ENCODE results near the gene HSPB6.

Gene HSPB6, protein sequence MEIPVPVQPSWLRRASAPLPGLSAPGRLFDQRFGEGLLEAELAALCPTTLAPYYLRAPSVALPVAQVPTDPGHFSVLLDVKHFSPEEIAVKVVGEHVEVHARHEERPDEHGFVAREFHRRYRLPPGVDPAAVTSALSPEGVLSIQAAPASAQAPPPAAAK
- long read RNA-seq, partial matches to known transcripts = 0 of 1 reads
- long read RNA-seq, other reads (novel, unspliced or antisense) = 1 of 1 reads

DNA sequence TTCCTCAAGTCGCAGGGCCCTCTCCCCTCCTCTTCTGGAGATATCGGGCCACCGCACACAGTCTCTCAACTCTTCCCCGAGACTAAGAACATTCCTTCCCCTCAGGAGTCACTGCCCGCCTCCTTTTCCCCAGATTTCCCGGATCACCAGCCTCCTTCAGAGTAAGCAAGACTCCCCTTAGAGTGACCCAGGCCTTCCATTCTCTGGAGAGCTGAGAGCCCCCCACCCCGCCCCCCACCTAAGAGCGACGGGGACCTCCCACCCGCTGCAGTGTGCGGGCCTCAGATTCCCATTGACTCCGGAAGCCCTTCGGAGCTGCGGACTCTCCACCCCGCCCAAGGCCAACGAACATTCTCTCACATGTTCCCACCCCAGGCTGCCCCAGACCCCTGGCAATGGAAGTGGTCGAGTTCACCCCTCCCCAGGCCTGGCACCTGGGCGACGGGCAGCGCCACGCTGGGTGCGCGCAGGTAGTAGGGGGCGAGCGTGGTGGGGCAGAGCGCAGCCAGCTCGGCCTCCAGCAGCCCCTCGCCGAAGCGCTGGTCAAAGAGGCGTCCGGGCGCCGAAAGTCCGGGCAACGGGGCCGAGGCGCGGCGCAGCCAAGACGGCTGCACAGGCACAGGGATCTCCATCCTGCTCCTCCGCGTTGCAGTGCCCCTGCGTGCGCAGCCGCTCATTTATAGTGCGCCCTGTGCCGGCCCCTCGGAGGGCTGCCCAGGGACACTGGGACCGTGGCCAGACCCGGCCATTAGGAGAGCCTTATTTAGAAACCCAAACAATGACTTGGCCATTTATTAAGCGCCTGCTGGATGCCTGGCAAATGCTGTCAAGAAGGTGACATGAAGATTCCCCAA is at the start of gene HSPB6:
TSS of gene HSPB6 (minus strand) at position 653 of the 854 bp plus-strand sequence. CDS start at position 632, 21 bp downstream.
- no peaks in the 10 kb centered on the region for H3K27me3 ChIP-seq (ENCODE audit: insufficient read depth, poor library complexity, severe bottlenecking)
- no peak for DNase-seq (ENCODE audit: low read depth in 1 of 2, low spot score in 1 of 2)
- peak within 1 kb of the TSS; percentile 48 for H3K4me3 ChIP-seq (replicated peaks; ENCODE audit: insufficient read depth, low read length)
- peak within 1 kb of the TSS; percentile 96 for H3K27ac ChIP-seq (replicated peaks)
- TF ChIP-seq, protein P1, sequence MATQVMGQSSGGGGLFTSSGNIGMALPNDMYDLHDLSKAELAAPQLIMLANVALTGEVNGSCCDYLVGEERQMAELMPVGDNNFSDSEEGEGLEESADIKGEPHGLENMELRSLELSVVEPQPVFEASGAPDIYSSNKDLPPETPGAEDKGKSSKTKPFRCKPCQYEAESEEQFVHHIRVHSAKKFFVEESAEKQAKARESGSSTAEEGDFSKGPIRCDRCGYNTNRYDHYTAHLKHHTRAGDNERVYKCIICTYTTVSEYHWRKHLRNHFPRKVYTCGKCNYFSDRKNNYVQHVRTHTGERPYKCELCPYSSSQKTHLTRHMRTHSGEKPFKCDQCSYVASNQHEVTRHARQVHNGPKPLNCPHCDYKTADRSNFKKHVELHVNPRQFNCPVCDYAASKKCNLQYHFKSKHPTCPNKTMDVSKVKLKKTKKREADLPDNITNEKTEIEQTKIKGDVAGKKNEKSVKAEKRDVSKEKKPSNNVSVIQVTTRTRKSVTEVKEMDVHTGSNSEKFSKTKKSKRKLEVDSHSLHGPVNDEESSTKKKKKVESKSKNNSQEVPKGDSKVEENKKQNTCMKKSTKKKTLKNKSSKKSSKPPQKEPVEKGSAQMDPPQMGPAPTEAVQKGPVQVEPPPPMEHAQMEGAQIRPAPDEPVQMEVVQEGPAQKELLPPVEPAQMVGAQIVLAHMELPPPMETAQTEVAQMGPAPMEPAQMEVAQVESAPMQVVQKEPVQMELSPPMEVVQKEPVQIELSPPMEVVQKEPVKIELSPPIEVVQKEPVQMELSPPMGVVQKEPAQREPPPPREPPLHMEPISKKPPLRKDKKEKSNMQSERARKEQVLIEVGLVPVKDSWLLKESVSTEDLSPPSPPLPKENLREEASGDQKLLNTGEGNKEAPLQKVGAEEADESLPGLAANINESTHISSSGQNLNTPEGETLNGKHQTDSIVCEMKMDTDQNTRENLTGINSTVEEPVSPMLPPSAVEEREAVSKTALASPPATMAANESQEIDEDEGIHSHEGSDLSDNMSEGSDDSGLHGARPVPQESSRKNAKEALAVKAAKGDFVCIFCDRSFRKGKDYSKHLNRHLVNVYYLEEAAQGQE (IDR thresholded peaks at IDR 0.05; ENCODE audit: insufficient replicate concordance, low read depth) = no peak
- TF ChIP-seq GABPA (IDR thresholded peaks at IDR 0.05; ENCODE audit: low read depth) (no peak), SPI1 (IDR thresholded peaks at IDR 0.05; ENCODE audit: borderline replicate concordance, low read depth) (no peak), POLR2AphosphoS5 (IDR thresholded peaks at IDR 0.05; ENCODE audit: low read depth) (no peak)
- TF ChIP-seq, protein P2, sequence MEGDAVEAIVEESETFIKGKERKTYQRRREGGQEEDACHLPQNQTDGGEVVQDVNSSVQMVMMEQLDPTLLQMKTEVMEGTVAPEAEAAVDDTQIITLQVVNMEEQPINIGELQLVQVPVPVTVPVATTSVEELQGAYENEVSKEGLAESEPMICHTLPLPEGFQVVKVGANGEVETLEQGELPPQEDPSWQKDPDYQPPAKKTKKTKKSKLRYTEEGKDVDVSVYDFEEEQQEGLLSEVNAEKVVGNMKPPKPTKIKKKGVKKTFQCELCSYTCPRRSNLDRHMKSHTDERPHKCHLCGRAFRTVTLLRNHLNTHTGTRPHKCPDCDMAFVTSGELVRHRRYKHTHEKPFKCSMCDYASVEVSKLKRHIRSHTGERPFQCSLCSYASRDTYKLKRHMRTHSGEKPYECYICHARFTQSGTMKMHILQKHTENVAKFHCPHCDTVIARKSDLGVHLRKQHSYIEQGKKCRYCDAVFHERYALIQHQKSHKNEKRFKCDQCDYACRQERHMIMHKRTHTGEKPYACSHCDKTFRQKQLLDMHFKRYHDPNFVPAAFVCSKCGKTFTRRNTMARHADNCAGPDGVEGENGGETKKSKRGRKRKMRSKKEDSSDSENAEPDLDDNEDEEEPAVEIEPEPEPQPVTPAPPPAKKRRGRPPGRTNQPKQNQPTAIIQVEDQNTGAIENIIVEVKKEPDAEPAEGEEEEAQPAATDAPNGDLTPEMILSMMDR (IDR thresholded peaks at IDR 0.05; ENCODE audit: insufficient read depth, low read length) = no peak

GRCh38 chr19:35806597-35806996 is 49.8 kb upstream of the HSPB6 start:
- H3K27ac ChIP-seq (replicated peaks) = no peak overlapping the region

GRCh38 chr19:35805526-35806102 is 48.8 kb upstream of the HSPB6 start:
- H3K27ac ChIP-seq (replicated peaks) = no peak overlapping the region

More at GRCh38 chr19:35806597-35806996, 49.8 kb upstream of the HSPB6 start:
- TF ChIP-seq, protein P2 (IDR thresholded peaks at IDR 0.05; ENCODE audit: insufficient read depth, low read length) = no peak
- TF ChIP-seq POLR2AphosphoS5 (IDR thresholded peaks at IDR 0.05; ENCODE audit: low read depth) (no peak), SPI1 (IDR thresholded peaks at IDR 0.05; ENCODE audit: borderline replicate concordance, low read depth) (no peak), GABPA (IDR thresholded peaks at IDR 0.05; ENCODE audit: low read depth) (no peak)
- TF ChIP-seq, protein P1 (IDR thresholded peaks at IDR 0.05; ENCODE audit: insufficient replicate concordance, low read depth) = no peak
- DNase-seq (ENCODE audit: low read depth in 1 of 2, low spot score in 1 of 2) = no peak
- H3K27me3 ChIP-seq (ENCODE audit: insufficient read depth, poor library complexity, severe bottlenecking) = no peaks in the 10 kb centered on the region
- no peak overlapping the region for H3K4me3 ChIP-seq (replicated peaks; ENCODE audit: insufficient read depth, low read length)

More at GRCh38 chr19:35805526-35806102, 48.8 kb upstream of the HSPB6 start:
- H3K27me3 ChIP-seq (ENCODE audit: insufficient read depth, poor library complexity, severe bottlenecking) = no peaks in the 10 kb centered on the region
- H3K4me3 ChIP-seq (replicated peaks; ENCODE audit: insufficient read depth, low read length) = no peak overlapping the region
- TF ChIP-seq SPI1 (IDR thresholded peaks at IDR 0.05; ENCODE audit: borderline replicate concordance, low read depth) (no peak), GABPA (IDR thresholded peaks at IDR 0.05; ENCODE audit: low read depth) (no peak), POLR2AphosphoS5 (IDR thresholded peaks at IDR 0.05; ENCODE audit: low read depth) (no peak)
- TF ChIP-seq, protein P1 (IDR thresholded peaks at IDR 0.05; ENCODE audit: insufficient replicate concordance, low read depth) = no peak
- TF ChIP-seq, protein P2 (IDR thresholded peaks at IDR 0.05; ENCODE audit: insufficient read depth, low read length) = no peak
- no peak for DNase-seq (ENCODE audit: low read depth in 1 of 2, low spot score in 1 of 2)

All from HL-60 (cell line).